ENCODE results near the gene ANKFY1. TPM values are rescaled to one million over a fixed set of nuclear protein-coding genes. Genes with fewer than 3 reads are reported as not detected.

Gene ANKFY1
- total RNA-seq, 1 experiment from 2014 or later = 46.8 TPM

GRCh38 chr17:4293572-4293971 is 29.8 kb upstream of the ANKFY1 start:
- ATAC-seq (no peak), DNase-seq (ENCODE audit: low spot score) (no peak)
- Mint-ChIP-seq H3K9me3 (no peaks in the 10 kb centered on the region), H3K27ac (peak overlapping the region; percentile 34), H3K4me3 (no peak overlapping the region), H3K36me3 (peaks cover 41% of the 10 kb centered on the region), H3K4me1 (peaks cover 19% of the 10 kb centered on the region), H3K27me3 (ENCODE audit: low read depth) (no peaks in the 10 kb centered on the region)
- POLR2A ChIA-PET = no interaction called here
- TF ChIP-seq ZNF423 (CRISPR knock-in tag; IDR thresholded peaks at IDR 0.05) (no peak), OVOL2 (CRISPR knock-in tag; IDR thresholded peaks at IDR 0.05; ENCODE audit: borderline replicate concordance) (no peak), NFATC4 (CRISPR knock-in tag; IDR thresholded peaks at IDR 0.05) (no peak), TP53 (CRISPR knock-in tag; IDR thresholded peaks at IDR 0.05) (no peak), EMX1 (CRISPR knock-in tag; IDR thresholded peaks at IDR 0.05) (no peak), SP1 (CRISPR knock-in tag; conservative IDR thresholded peaks at IDR 0.05) (no peak)
- CTCF ChIA-PET = no interaction called here

DNA sequence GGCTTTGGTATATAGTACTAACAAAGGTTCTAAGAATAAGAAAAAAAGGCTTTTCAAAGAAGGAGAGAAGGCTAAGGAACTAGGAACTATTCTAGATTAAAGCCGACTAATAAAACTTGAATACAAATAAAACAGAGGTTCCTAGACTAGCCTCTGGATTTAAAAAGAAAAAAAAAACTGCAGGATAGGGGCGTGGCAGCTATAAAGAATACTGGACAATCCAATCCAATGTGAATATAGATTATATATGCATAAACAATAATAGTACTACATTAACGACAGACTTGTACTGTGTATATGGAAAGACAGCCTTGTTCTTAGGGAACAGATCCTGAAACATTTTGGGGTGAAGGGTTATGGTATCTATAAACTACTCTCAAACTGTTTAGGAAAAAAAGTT is 23.9 kb upstream of the ANKFY1 start:
- Mint-ChIP-seq H3K36me3 (peaks cover 39% of the 10 kb centered on the region), H3K4me1 (no peaks in the 10 kb centered on the region), H3K27ac (no peak overlapping the region), H3K9me3 (no peaks in the 10 kb centered on the region), H3K27me3 (ENCODE audit: low read depth) (no peaks in the 10 kb centered on the region), H3K4me3 (no peak overlapping the region)
- ATAC-seq = no peak
- TF ChIP-seq, protein P1, sequence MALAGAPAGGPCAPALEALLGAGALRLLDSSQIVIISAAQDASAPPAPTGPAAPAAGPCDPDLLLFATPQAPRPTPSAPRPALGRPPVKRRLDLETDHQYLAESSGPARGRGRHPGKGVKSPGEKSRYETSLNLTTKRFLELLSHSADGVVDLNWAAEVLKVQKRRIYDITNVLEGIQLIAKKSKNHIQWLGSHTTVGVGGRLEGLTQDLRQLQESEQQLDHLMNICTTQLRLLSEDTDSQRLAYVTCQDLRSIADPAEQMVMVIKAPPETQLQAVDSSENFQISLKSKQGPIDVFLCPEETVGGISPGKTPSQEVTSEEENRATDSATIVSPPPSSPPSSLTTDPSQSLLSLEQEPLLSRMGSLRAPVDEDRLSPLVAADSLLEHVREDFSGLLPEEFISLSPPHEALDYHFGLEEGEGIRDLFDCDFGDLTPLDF (CRISPR knock-in tag; IDR thresholded peaks at IDR 0.05) = no peak
- TF ChIP-seq ARID4B (CRISPR knock-in tag; IDR thresholded peaks at IDR 0.05; ENCODE audit: borderline replicate concordance) = no peak
- TF ChIP-seq SP1 (CRISPR knock-in tag; conservative IDR thresholded peaks at IDR 0.05) = no peak
- TF ChIP-seq, protein P2, sequence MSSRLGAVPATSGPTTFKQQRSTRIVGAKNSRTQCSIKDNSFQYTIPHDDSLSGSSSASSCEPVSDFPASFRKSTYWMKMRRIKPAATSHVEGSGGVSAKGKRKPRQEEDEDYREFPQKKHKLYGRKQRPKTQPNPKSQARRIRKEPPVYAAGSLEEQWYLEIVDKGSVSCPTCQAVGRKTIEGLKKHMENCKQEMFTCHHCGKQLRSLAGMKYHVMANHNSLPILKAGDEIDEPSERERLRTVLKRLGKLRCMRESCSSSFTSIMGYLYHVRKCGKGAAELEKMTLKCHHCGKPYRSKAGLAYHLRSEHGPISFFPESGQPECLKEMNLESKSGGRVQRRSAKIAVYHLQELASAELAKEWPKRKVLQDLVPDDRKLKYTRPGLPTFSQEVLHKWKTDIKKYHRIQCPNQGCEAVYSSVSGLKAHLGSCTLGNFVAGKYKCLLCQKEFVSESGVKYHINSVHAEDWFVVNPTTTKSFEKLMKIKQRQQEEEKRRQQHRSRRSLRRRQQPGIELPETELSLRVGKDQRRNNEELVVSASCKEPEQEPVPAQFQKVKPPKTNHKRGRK (CRISPR knock-in tag; IDR thresholded peaks at IDR 0.05; ENCODE audit: borderline replicate concordance) = no peak
- TF ChIP-seq IRF1 (CRISPR knock-in tag; IDR thresholded peaks at IDR 0.05) = no peak
- no peak for TF ChIP-seq ZNF671 (CRISPR knock-in tag; IDR thresholded peaks at IDR 0.05)
- TF ChIP-seq MYBL2 (CRISPR knock-in tag; IDR thresholded peaks at IDR 0.05) = no peak
- TF ChIP-seq ZMAT4 (CRISPR knock-in tag; IDR thresholded peaks at IDR 0.05) = no peak
- no peak for TF ChIP-seq OVOL2 (CRISPR knock-in tag; IDR thresholded peaks at IDR 0.05; ENCODE audit: borderline replicate concordance)
- no peak for DNase-seq (ENCODE audit: low spot score)
- ChIA-PET POLR2A (no interaction called here), CTCF (no interaction called here)

- no peak overlapping the region for H3K4me3 Mint-ChIP-seq
- POLR2A ChIA-PET = no interaction called here
- ATAC-seq = no peak
- peaks cover 51% of the 10 kb centered on the region for H3K36me3 Mint-ChIP-seq
- TF ChIP-seq OVOL2 (CRISPR knock-in tag; IDR thresholded peaks at IDR 0.05; ENCODE audit: borderline replicate concordance) (no peak), CREB1 (CRISPR knock-in tag; IDR thresholded peaks at IDR 0.05) (no peak)
- no peak for DNase-seq (ENCODE audit: low spot score)
- H3K4me1 Mint-ChIP-seq = peaks cover 7% of the 10 kb centered on the region
- H3K27me3 Mint-ChIP-seq (ENCODE audit: low read depth) = no peaks in the 10 kb centered on the region
- H3K9me3 Mint-ChIP-seq = no peaks in the 10 kb centered on the region
- peak overlapping the region; percentile 88 for H3K27ac Mint-ChIP-seq
- CTCF ChIA-PET = no interaction called here
Observed at GRCh38 chr17:4276514-4276913, 12.7 kb upstream of the ANKFY1 start.
